Tibial nerve (tissue), 4 donors: ENCODE results near the gene ABHD11.
"Not testable (repeated sequence)": the region's sequence is repeated elsewhere in the genome, so short reads cannot be mapped to it uniquely, and the experiment has no call there.

Experiments
- CTCF ChIP-seq, 5 experiments: fragments of 200-600 bp in 3 of 5; fragments of 450-650 bp in 2 of 5; sonication (generic) in 3 of 5; IDR thresholded peaks; one replicate each; pipeline ENCODE4 v1.5.1; 2016 to 2019; ENCODE audit warnings: antibody characterized with exemption in 5 of 5, mild to moderate bottlenecking in 3 of 5, moderate library complexity in 2 of 5
- EP300 ChIP-seq, 2 donors: sonication (generic); formaldehyde crosslinking; IDR thresholded peaks; one replicate each; pipeline ENCODE4 v1.6.1; 2017; ENCODE audit warnings: antibody characterized with exemption in 2 of 2, mild to moderate bottlenecking in 1 of 2
- POLR2A ChIP-seq, 2 donors: fragments of 450-650 bp; IDR thresholded peaks; one replicate each; pipeline ENCODE4 v1.6.1; 2017; ENCODE audit warnings: antibody characterized with exemption in 2 of 2, mild to moderate bottlenecking in 2 of 2, moderate library complexity in 2 of 2

- not testable (repeated sequence) for TF ChIP-seq POLR2A, CTCF, EP300 (IDR thresholded peaks at IDR 0.05)
Observed at GRCh38 chr7:73722182-73722581, 16.4 kb downstream of the ABHD11 start.
